Psoas muscle (tissue), 8 donors: ENCODE results near the gene SUSD2. TPM values are rescaled to one million over a fixed set of nuclear protein-coding genes. Genes with fewer than 3 reads are reported as not detected.
"Not testable (repeated sequence)": the region's sequence is repeated elsewhere in the genome, so short reads cannot be mapped to it uniquely, and the experiment has no call there.

Source experiments
- ATAC-seq, 4 donors: fragments of 200-7000 bp; cut with Tn5 transposase; one replicate each; pipeline ENCODE4 v1.9.1; 2020; ENCODE audit warnings: moderate library complexity in 3 of 4, mild to moderate bottlenecking in 2 of 4
- DNase-seq, 2 donors: peaks; one replicate each; pipeline ENCODE4 v3.0.0-alpha.2; 2020
- H3K27ac ChIP-seq: fragments of 200-600 bp; one replicate; pipeline ENCODE4 v1.8.0; 2022
- H3K27me3 ChIP-seq, 3 donors: fragments of 200-600 bp in 1 of 3; one replicate each; pipeline versions ENCODE4 v1.6.1 to v1.8.0; 2013 to 2022; ENCODE audit warnings: low read length in 2 of 3, mild to moderate bottlenecking in 2 of 3, moderate library complexity in 1 of 3; ENCODE audit not compliant: insufficient read depth in 3 of 3
- H3K36me3 ChIP-seq, 2 donors: fragments of 200-600 bp in 1 of 2; one replicate each; pipeline versions ENCODE4 v1.6.1 to v1.8.0; 2013 to 2022; ENCODE audit warnings: low read depth in 1 of 2, mild to moderate bottlenecking in 1 of 2, moderate library complexity in 1 of 2; ENCODE audit not compliant: insufficient read depth in 1 of 2
- H3K4me1 ChIP-seq: fragments of 200-600 bp; one replicate; pipeline ENCODE4 v1.8.0; 2022
- H3K4me3 ChIP-seq: fragments of 200-600 bp; one replicate; pipeline ENCODE4 v1.8.0; 2022; ENCODE audit warnings: mild to moderate bottlenecking
- H3K9me3 ChIP-seq: fragments of 200-600 bp; one replicate; pipeline ENCODE4 v1.8.0; 2022
- CTCF ChIP-seq: fragments of 200-600 bp; IDR thresholded peaks from one replicate; pipeline ENCODE4 v1.8.0; 2022; ENCODE audit warnings: antibody characterized with exemption
- WGBS, 3 donors: extraction: QIAGEN DNeasy Blood & Tissue Kit; methylation state at CpG; one replicate each; pipeline versions ENCODE4 v1.1.6 to v1.1.7; 2013; 5-methylcytosine and 5-hydroxymethylcytosine counted together
- intact Hi-C, 2 donors: fragments of 100-400 bp; cut with DNase I; formaldehyde crosslinking; loops; one replicate each; pipeline versions ENCODE4 v1.11.0 to v1.14.2; 2022
- polyA plus RNA-seq, 3 donors: library from polyadenylated mRNA; stranded (reverse); fragments of 200-250 nt; gene quantifications; one replicate each; pipeline ENCODE4 v1.2.3, GENCODE V29; 2013
- total RNA-seq, 4 donors: library from RNA; stranded (reverse); fragmentation: NEBNext Ultra II Directional in 2 of 4; extraction: Animal tissue kit (Norgen Biotek cat#: 25700) in 2 of 4; gene quantifications; one replicate each; pipeline versions ENCODE4 v1.2.1 to v1.2.4, GENCODE V29; 2021 to 2023
- donor health status: healthy with polysubstance abuse.
- donor health status: DM: no; HTN: no; CAD: no; lungs with moderate emphysema.
- donor health status: Bipolar disorder and iron deficiency.
- donor health status: healthy.
- donor health status: DM: yes; HTN: yes; CAD: no.
- donor health status: DM: no; HTN: no; CAD: no.
- donor health status: DM: no; HTN: no; CAD: no.
- donor health status: DM: yes; HTN: yes; CAD: no.

Gene SUSD2
- total and polyA plus RNA-seq, 7 donors = 1.1 to 1.8 (median 1.3) TPM

- no peaks in the 10 kb centered on the region for H3K4me1 ChIP-seq
- H3K27ac ChIP-seq = no peak overlapping the region
- no peak for TF ChIP-seq CTCF
- ATAC-seq = no peak
- DNase-seq = no peak
- no peaks in the 10 kb centered on the region for H3K36me3 ChIP-seq
- H3K27me3 ChIP-seq = no peaks in the 10 kb centered on the region
- no peak overlapping the region for H3K4me3 ChIP-seq
- WGBS, 3 donors = 82 to 92% (median 85%) methylated on average over 4 of the region's 4 CpGs
- intact Hi-C loops = no loop called here
- H3K9me3 ChIP-seq = no peaks in the 10 kb centered on the region
These were observed 54.0 kb downstream of the SUSD2 start for GRCh38 chr22:24235315-24235714.

- Histone ChIP-seq H3K27me3 (no peaks in the 10 kb centered on the region), H3K36me3 (no peaks in the 10 kb centered on the region), H3K27ac (no peak overlapping the region), H3K4me3 (no peak overlapping the region), H3K4me1 (no peaks in the 10 kb centered on the region), H3K9me3 (no peaks in the 10 kb centered on the region)
- no peak for ATAC-seq
- whole genome bisulfite sequencing, 3 donors = 70 to 91% (median 85%) methylated on average over 4 of the region's 4 CpGs
- intact Hi-C loops = no loop called here
- no peak for TF ChIP-seq CTCF
- DNase-seq = no peak
These were observed 55.4 kb downstream of the SUSD2 start for GRCh38 chr22:24236656-24237055.

DNA sequence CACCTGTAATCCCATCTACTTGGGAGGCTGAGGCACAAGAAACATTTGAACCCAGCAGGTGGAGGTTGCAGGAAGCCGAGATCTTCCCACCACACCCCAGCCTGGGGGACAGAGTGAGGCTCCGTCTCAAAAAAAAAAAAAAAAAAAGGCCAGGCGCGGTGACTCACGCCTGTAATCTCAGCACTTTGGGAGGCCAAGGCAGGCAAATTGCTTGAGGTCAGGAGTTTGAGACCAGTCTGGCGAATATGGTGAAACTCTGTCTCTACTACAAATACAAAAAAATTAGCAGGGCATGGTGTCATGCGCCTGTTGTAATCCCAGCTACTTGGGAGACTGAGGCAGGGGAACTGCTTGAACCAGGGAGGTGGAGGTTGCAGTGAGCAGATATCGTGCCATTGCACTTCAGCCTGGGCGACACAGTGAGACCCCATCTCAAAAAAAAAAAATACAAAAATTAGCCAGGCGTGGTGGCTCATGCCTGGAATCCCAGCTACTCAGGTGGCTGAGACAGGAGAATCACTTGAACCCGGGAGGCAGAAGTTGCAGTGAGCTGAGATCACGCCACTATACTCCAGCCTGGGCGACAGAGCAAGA lies 56.9 kb downstream of the SUSD2 start:
- H3K27ac ChIP-seq, H3K4me3 ChIP-seq, H3K27me3 ChIP-seq, ATAC-seq, DNase-seq, H3K4me1 ChIP-seq, intact Hi-C loops, H3K9me3 ChIP-seq, H3K36me3 ChIP-seq: not testable (repeated sequence)
- WGBS, 3 donors = 94 to 97% (median 94%) methylated on average over 13 of the region's 13 CpGs

Other genes with a start within 250 kb of the SUSD2 start
- 10 to 100 TPM in 3 of 4 donors, 1 to 10 TPM in 1; 5.8 to 27.5 (median 14.4) TPM for gene GSTT2B, start 220.3 kb upstream of the SUSD2 start, total RNA-seq
- 10 to 100 TPM in 1 of 3 donors, 1 to 10 TPM in 2; 4.0 to 15.1 (median 5.6) TPM for gene GSTT2B, start 220.3 kb upstream of the SUSD2 start, polyA plus RNA-seq
- gene DDTL, start 214.6 kb upstream of the SUSD2 start, total RNA-seq = 1 to 10 TPM in 1 of 4 donors, under 1 TPM in 3; 0.77 to 2.4 (median 0.96) TPM
- 1 to 10 TPM in 2 of 3 donors, under 1 TPM in 1; 0.94 to 6.6 (median 1.6) TPM for gene DDTL, start 214.6 kb upstream of the SUSD2 start, polyA plus RNA-seq
- 10 to 100 TPM; 57.3 to 85.3 (median 82.9) TPM for gene DDT, start 207.0 kb upstream of the SUSD2 start, total RNA-seq
- 100 to 1,000 TPM; 155 to 239 (median 233) TPM for gene DDT, start 207.0 kb upstream of the SUSD2 start, polyA plus RNA-seq
- gene GSTT2, start 201.4 kb upstream of the SUSD2 start, total RNA-seq = under 1 TPM in 1 of 4 donors, not detected in 3; 0.34 TPM
- under 1 TPM; 0.12 to 0.89 (median 0.25) TPM for gene GSTT2, start 201.4 kb upstream of the SUSD2 start, polyA plus RNA-seq
- gene GSTT4, start 176.0 kb upstream of the SUSD2 start, total RNA-seq = not detected
- gene GSTT4, start 176.0 kb upstream of the SUSD2 start, polyA plus RNA-seq = not detected
- gene CABIN1, start 170.2 kb upstream of the SUSD2 start, total RNA-seq = 10 to 100 TPM; 14.9 to 23.8 (median 21.1) TPM
- gene CABIN1, start 170.2 kb upstream of the SUSD2 start, polyA plus RNA-seq = 10 to 100 TPM; 10.5 to 14.1 (median 14.0) TPM
- 10 to 100 TPM in 2 of 4 donors, 1 to 10 TPM in 2; 7.3 to 11.3 (median 9.0) TPM for gene GGT5, start 63.6 kb downstream of the SUSD2 start, total RNA-seq
- gene GGT5, start 63.6 kb downstream of the SUSD2 start, polyA plus RNA-seq = 10 to 100 TPM in 1 of 3 donors, 1 to 10 TPM in 2; 9.3 to 13.7 (median 9.8) TPM
- gene SPECC1L, start 89.3 kb downstream of the SUSD2 start, total RNA-seq = 10 to 100 TPM; 23.6 to 29.9 (median 28.5) TPM
- gene SPECC1L, start 89.3 kb downstream of the SUSD2 start, polyA plus RNA-seq = 10 to 100 TPM in 1 of 3 donors, 1 to 10 TPM in 2; 6.8 to 17.6 (median 7.8) TPM
- 1 to 10 TPM in 3 of 4 donors, under 1 TPM in 1; 0.97 to 2.4 (median 1.6) TPM for gene ADORA2A, start 246.1 kb downstream of the SUSD2 start, total RNA-seq
- 1 to 10 TPM in 2 of 3 donors, under 1 TPM in 1; 0.97 to 1.7 (median 1.7) TPM for gene ADORA2A, start 246.1 kb downstream of the SUSD2 start, polyA plus RNA-seq